Stimulated activated naive CD8-positive, alpha-beta T cell treated with anti-CD3 and anti-CD28 coated beads, Interleukin-15, Interleukin-2, amounts not matched to agents 100 ng/mL and 50 ng/mL, for 24 hours (primary cell): ENCODE measurements around the gene MICAL3.

Source experiments
- H3K27ac Mint-ChIP-seq: one replicate; pipeline ENCODE4 v1.8.0; 2021; ENCODE audit warnings: mild to moderate bottlenecking, mixed read lengths
- H3K27me3 Mint-ChIP-seq: one replicate; pipeline ENCODE4 v1.8.0; 2021; ENCODE audit warnings: mixed read lengths
- H3K36me3 Mint-ChIP-seq: one replicate; pipeline ENCODE4 v1.8.0; 2021; ENCODE audit warnings: low read depth, mixed read lengths
- H3K4me1 Mint-ChIP-seq: one replicate; pipeline ENCODE4 v1.8.0; 2021; ENCODE audit warnings: low read depth, mixed read lengths
- H3K4me3 Mint-ChIP-seq: one replicate; pipeline ENCODE4 v1.8.0; 2021; ENCODE audit warnings: mild to moderate bottlenecking, mixed read lengths
- H3K9me3 Mint-ChIP-seq: one replicate; pipeline ENCODE4 v1.8.0; 2021; ENCODE audit warnings: mixed read lengths

Gene MICAL3

GRCh38 chr22:17754233-17754925 is 270.0 kb downstream of the MICAL3 start:
- no peak overlapping the region for H3K27ac Mint-ChIP-seq
- H3K27me3 Mint-ChIP-seq, result no peaks in the 10 kb centered on the region
- no peak overlapping the region for H3K4me3 Mint-ChIP-seq
- H3K36me3 Mint-ChIP-seq, result no peaks in the 10 kb centered on the region
- no peaks in the 10 kb centered on the region for H3K9me3 Mint-ChIP-seq
- H3K4me1 Mint-ChIP-seq, result peaks cover 7% of the 10 kb centered on the region

- peaks cover 4% of the 10 kb centered on the region for H3K4me1 Mint-ChIP-seq
These were observed 270.9 kb downstream of the MICAL3 start for GRCh38 chr22:17753401-17753989.

GRCh38 chr22:17751596-17751995 is 272.8 kb downstream of the MICAL3 start:
- no peak overlapping the region for H3K27ac Mint-ChIP-seq
- H3K4me3 Mint-ChIP-seq, result no peak overlapping the region
- no peaks in the 10 kb centered on the region for H3K27me3 Mint-ChIP-seq
- H3K36me3 Mint-ChIP-seq, result no peaks in the 10 kb centered on the region
- no peaks in the 10 kb centered on the region for H3K4me1 Mint-ChIP-seq
- no peaks in the 10 kb centered on the region for H3K9me3 Mint-ChIP-seq

More at GRCh38 chr22:17753401-17753989, 270.9 kb downstream of the MICAL3 start:
- Mint-ChIP-seq H3K36me3 (no peaks in the 10 kb centered on the region), H3K4me3 (no peak overlapping the region), H3K27ac (no peak overlapping the region), H3K9me3 (no peaks in the 10 kb centered on the region), H3K27me3 (no peaks in the 10 kb centered on the region)

GRCh38 chr22:17749605-17750395 is 274.6 kb downstream of the MICAL3 start:
- Mint-ChIP-seq H3K36me3 (no peaks in the 10 kb centered on the region), H3K27ac (no peak overlapping the region), H3K4me1 (no peaks in the 10 kb centered on the region), H3K27me3 (no peaks in the 10 kb centered on the region), H3K4me3 (no peak overlapping the region), H3K9me3 (no peaks in the 10 kb centered on the region)

GRCh38 chr22:17748555-17749353 is 275.6 kb downstream of the MICAL3 start:
- Mint-ChIP-seq H3K27ac (no peak overlapping the region), H3K36me3 (no peaks in the 10 kb centered on the region), H3K4me3 (no peak overlapping the region), H3K9me3 (no peaks in the 10 kb centered on the region), H3K27me3 (no peaks in the 10 kb centered on the region), H3K4me1 (no peaks in the 10 kb centered on the region)

- Mint-ChIP-seq H3K36me3 (no peaks in the 10 kb centered on the region), H3K4me1 (no peaks in the 10 kb centered on the region), H3K9me3 (no peaks in the 10 kb centered on the region), H3K4me3 (no peak overlapping the region), H3K27me3 (no peaks in the 10 kb centered on the region), H3K27ac (no peak overlapping the region)
These were observed 277.4 kb downstream of the MICAL3 start for GRCh38 chr22:17746916-17747315.

GRCh38 chr22:17744430-17744829 is 279.9 kb downstream of the MICAL3 start:
- Mint-ChIP-seq H3K4me3 (no peak overlapping the region), H3K9me3 (no peaks in the 10 kb centered on the region), H3K36me3 (no peaks in the 10 kb centered on the region), H3K27me3 (no peaks in the 10 kb centered on the region), H3K27ac (no peak overlapping the region), H3K4me1 (no peaks in the 10 kb centered on the region)

GRCh38 chr22:17743661-17744411 is 280.5 kb downstream of the MICAL3 start:
- no peaks in the 10 kb centered on the region for H3K36me3 Mint-ChIP-seq
- H3K4me3 Mint-ChIP-seq, result no peak overlapping the region
- no peak overlapping the region for H3K27ac Mint-ChIP-seq

GRCh38 chr22:17742527-17742902 is 281.8 kb downstream of the MICAL3 start:
- H3K27me3 Mint-ChIP-seq, result no peaks in the 10 kb centered on the region
- no peaks in the 10 kb centered on the region for H3K4me1 Mint-ChIP-seq
- no peaks in the 10 kb centered on the region for H3K36me3 Mint-ChIP-seq
- no peak overlapping the region for H3K27ac Mint-ChIP-seq
- no peaks in the 10 kb centered on the region for H3K9me3 Mint-ChIP-seq
- no peak overlapping the region for H3K4me3 Mint-ChIP-seq

More at GRCh38 chr22:17743661-17744411, 280.5 kb downstream of the MICAL3 start:
- Mint-ChIP-seq H3K4me1 (no peaks in the 10 kb centered on the region), H3K9me3 (no peaks in the 10 kb centered on the region), H3K27me3 (no peaks in the 10 kb centered on the region)

- Mint-ChIP-seq H3K4me3 (no peak overlapping the region), H3K36me3 (no peaks in the 10 kb centered on the region), H3K27me3 (no peaks in the 10 kb centered on the region), H3K27ac (no peak overlapping the region), H3K4me1 (no peaks in the 10 kb centered on the region), H3K9me3 (no peaks in the 10 kb centered on the region)
These were observed 282.4 kb downstream of the MICAL3 start for GRCh38 chr22:17741866-17742526.

GRCh38 chr22:17739196-17739975 is 285.0 kb downstream of the MICAL3 start:
- Mint-ChIP-seq H3K27ac (no peak overlapping the region), H3K4me1 (peaks cover 8% of the 10 kb centered on the region), H3K9me3 (no peaks in the 10 kb centered on the region)

GRCh38 chr22:17738386-17739128 is 285.8 kb downstream of the MICAL3 start:
- peaks cover 12% of the 10 kb centered on the region for H3K36me3 Mint-ChIP-seq
- H3K27me3 Mint-ChIP-seq, result no peaks in the 10 kb centered on the region
- no peaks in the 10 kb centered on the region for H3K9me3 Mint-ChIP-seq
- H3K4me3 Mint-ChIP-seq, result no peak overlapping the region
- peaks cover 16% of the 10 kb centered on the region for H3K4me1 Mint-ChIP-seq
- no peak overlapping the region for H3K27ac Mint-ChIP-seq

More at GRCh38 chr22:17739196-17739975, 285.0 kb downstream of the MICAL3 start:
- no peaks in the 10 kb centered on the region for H3K27me3 Mint-ChIP-seq
- H3K4me3 Mint-ChIP-seq, result no peak overlapping the region
- peaks cover 6% of the 10 kb centered on the region for H3K36me3 Mint-ChIP-seq
